Measurements from ENCODE around the gene IFI27.

DNA sequence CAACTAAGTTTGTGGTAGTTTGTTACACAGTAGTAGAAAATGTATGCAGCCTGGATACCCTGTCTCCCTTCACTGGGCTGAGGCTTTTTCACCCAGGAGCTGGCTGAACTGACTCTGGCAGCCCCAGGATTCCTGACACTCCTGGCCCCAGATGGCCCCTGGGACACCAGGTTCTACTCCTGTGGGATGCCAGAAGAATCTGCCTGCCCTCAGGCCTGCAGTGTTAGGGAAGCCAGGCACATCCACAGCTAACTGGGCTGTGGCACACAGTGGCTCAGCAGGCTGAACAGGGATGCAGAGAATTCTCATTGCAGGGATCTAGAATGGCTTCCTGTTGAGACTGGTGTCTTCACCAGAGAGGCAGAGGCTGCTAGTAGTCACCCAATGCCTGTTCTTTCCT, 8.5 kb downstream of the IFI27 start:
- TF ChIP-seq, protein P1, sequence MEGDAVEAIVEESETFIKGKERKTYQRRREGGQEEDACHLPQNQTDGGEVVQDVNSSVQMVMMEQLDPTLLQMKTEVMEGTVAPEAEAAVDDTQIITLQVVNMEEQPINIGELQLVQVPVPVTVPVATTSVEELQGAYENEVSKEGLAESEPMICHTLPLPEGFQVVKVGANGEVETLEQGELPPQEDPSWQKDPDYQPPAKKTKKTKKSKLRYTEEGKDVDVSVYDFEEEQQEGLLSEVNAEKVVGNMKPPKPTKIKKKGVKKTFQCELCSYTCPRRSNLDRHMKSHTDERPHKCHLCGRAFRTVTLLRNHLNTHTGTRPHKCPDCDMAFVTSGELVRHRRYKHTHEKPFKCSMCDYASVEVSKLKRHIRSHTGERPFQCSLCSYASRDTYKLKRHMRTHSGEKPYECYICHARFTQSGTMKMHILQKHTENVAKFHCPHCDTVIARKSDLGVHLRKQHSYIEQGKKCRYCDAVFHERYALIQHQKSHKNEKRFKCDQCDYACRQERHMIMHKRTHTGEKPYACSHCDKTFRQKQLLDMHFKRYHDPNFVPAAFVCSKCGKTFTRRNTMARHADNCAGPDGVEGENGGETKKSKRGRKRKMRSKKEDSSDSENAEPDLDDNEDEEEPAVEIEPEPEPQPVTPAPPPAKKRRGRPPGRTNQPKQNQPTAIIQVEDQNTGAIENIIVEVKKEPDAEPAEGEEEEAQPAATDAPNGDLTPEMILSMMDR (IDR thresholded peaks at IDR 0.05), result no peak
- TF ChIP-seq POLR2A (IDR thresholded peaks at IDR 0.05), result no peak
